ENCODE results near the gene PRSS53. TPM values are rescaled to one million over a fixed set of nuclear protein-coding genes. Genes with fewer than 3 reads are reported as not detected.

The PRSS53 gene
- total RNA-seq, 1 donor from 2014 or later = 7.0 TPM

- no peaks in the 10 kb centered on the region for H3K27me3 Mint-ChIP-seq (ENCODE audit: low read depth)
- H3K36me3 Mint-ChIP-seq (ENCODE audit: low read depth) = peaks cover 14% of the 10 kb centered on the region
- H3K9me3 Mint-ChIP-seq (ENCODE audit: low read depth) = no peaks in the 10 kb centered on the region
- no peak for TF ChIP-seq CTCF (IDR thresholded peaks at IDR 0.05)
- H3K27ac Mint-ChIP-seq (ENCODE audit: unreplicated experiment) = peak overlapping the region; percentile 59
- no peak overlapping the region for H3K4me3 Mint-ChIP-seq (ENCODE audit: unreplicated experiment)
- DNase-seq (ENCODE audit: low spot score) = no peak
- H3K4me1 Mint-ChIP-seq (ENCODE audit: low read depth) = peaks cover 18% of the 10 kb centered on the region
Observed at GRCh38 chr16:31113121-31114120, 24.7 kb upstream of the PRSS53 start.

GRCh38 chr16:31112711-31113110, 24.0 kb upstream of the PRSS53 start:
- no peaks in the 10 kb centered on the region for H3K9me3 Mint-ChIP-seq (ENCODE audit: low read depth)
- H3K4me1 Mint-ChIP-seq (ENCODE audit: low read depth) = peaks cover 16% of the 10 kb centered on the region
- no peaks in the 10 kb centered on the region for H3K27me3 Mint-ChIP-seq (ENCODE audit: low read depth)
- no peak overlapping the region for H3K27ac Mint-ChIP-seq (ENCODE audit: unreplicated experiment)
- peaks cover 14% of the 10 kb centered on the region for H3K36me3 Mint-ChIP-seq (ENCODE audit: low read depth)
- no peak for TF ChIP-seq CTCF (IDR thresholded peaks at IDR 0.05)
- DNase-seq (ENCODE audit: low spot score) = no peak
- H3K4me3 Mint-ChIP-seq (ENCODE audit: unreplicated experiment) = no peak overlapping the region

- H3K27me3 Mint-ChIP-seq (ENCODE audit: low read depth) = no peaks in the 10 kb centered on the region
- H3K9me3 Mint-ChIP-seq (ENCODE audit: low read depth) = no peaks in the 10 kb centered on the region
- no peak for DNase-seq (ENCODE audit: low spot score)
- no peak overlapping the region for H3K27ac Mint-ChIP-seq (ENCODE audit: unreplicated experiment)
- no peak overlapping the region for H3K4me3 Mint-ChIP-seq (ENCODE audit: unreplicated experiment)
- H3K36me3 Mint-ChIP-seq (ENCODE audit: low read depth) = peaks cover 14% of the 10 kb centered on the region
- H3K4me1 Mint-ChIP-seq (ENCODE audit: low read depth) = peaks cover 21% of the 10 kb centered on the region
- TF ChIP-seq CTCF (IDR thresholded peaks at IDR 0.05) = no peak
Observed at GRCh38 chr16:31111881-31112466, 23.2 kb upstream of the PRSS53 start.

- Mint-ChIP-seq H3K36me3 (ENCODE audit: low read depth) (peaks cover 14% of the 10 kb centered on the region), H3K27me3 (ENCODE audit: low read depth) (no peaks in the 10 kb centered on the region), H3K4me1 (ENCODE audit: low read depth) (peaks cover 21% of the 10 kb centered on the region), H3K9me3 (ENCODE audit: low read depth) (no peaks in the 10 kb centered on the region), H3K4me3 (ENCODE audit: unreplicated experiment) (peak overlapping the region; percentile 36), H3K27ac (ENCODE audit: unreplicated experiment) (no peak overlapping the region)
- TF ChIP-seq CTCF (IDR thresholded peaks at IDR 0.05) = no peak
- DNase-seq (ENCODE audit: low spot score) = no peak
Observed at GRCh38 chr16:31110106-31111034, 21.6 kb upstream of the PRSS53 start.
